Stimulated activated memory B cell treated with anti-CD40 and anti-IgM and Interleukin-4, amounts not matched to agents 10 μg/mL and 1 μg/mL and 100 μg/mL, for 72 hours (primary cell): ENCODE data around the gene IGSF5.

Experiments
- ATAC-seq: fragments of 150-1000 bp; cut with Tn5 transposase; 2 replicates; pipeline ENCODE4 v1.10.0; 2021
- H3K27ac Mint-ChIP-seq: one replicate; pipeline ENCODE4 v1.8.0; 2022; ENCODE audit warnings: mild to moderate bottlenecking, mixed read lengths
- H3K27me3 Mint-ChIP-seq: one replicate; pipeline ENCODE4 v1.8.0; 2022; ENCODE audit warnings: mixed read lengths
- H3K36me3 Mint-ChIP-seq: one replicate; pipeline ENCODE4 v1.8.0; 2022; ENCODE audit warnings: mixed read lengths
- H3K4me1 Mint-ChIP-seq: one replicate; pipeline ENCODE4 v1.8.0; 2022; ENCODE audit warnings: mixed read lengths
- H3K4me3 Mint-ChIP-seq: one replicate; pipeline ENCODE4 v1.8.0; 2022; ENCODE audit warnings: mild to moderate bottlenecking, moderate library complexity, mixed read lengths
- H3K9me3 Mint-ChIP-seq: one replicate; pipeline ENCODE4 v1.8.0; 2022; ENCODE audit warnings: mixed read lengths

Gene IGSF5

DNA sequence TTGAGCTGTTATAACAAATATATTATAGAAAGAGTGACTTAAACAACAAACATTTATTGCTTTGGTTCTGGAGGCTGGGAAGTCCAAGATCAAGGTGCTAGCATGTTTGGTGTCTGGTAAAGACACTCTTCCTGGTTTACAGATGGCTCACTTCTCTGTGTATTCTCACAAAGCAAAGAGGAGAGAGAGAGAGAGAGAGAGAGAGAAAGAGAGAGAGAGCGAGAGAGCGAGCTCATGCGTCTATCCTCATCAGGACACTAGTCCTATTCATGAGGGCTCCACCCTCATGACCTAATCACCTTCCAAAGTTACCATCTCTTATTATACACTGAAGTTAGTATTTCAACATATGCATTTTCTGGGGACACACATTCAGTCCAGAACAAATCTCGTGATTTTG lies 89.6 kb downstream of the IGSF5 start:
- no peak overlapping the region for H3K27ac Mint-ChIP-seq
- no peak overlapping the region for H3K4me3 Mint-ChIP-seq
- peaks cover 5% of the 10 kb centered on the region for H3K9me3 Mint-ChIP-seq
- H3K27me3 Mint-ChIP-seq = no peaks in the 10 kb centered on the region
- H3K36me3 Mint-ChIP-seq = no peaks in the 10 kb centered on the region
- no peak for ATAC-seq
- no peaks in the 10 kb centered on the region for H3K4me1 Mint-ChIP-seq

DNA sequence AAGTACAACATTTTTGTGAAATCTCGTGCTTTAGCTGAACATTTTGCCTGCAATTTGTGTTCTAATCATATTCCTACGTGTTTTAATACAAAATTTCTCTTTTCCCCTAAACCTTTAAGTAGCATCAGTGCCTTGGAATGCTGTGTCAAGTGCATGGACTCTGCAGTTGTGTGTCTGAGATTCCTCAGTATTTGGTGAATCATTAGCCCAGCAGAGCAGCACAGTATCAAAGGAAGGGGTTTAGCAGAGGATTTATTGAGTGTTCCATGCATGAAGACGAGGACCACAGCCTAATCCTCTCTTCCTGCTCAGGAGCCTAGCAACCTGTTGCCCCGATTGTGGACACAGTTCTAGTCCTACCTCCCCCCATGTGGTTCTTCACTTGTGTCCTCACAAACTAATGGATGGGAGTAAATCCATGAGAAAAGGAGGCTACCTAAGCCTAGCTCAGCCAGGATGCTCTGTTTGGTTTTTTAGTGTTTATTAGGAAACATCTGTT lies 92.9 kb downstream of the IGSF5 start:
- no peak for ATAC-seq
- H3K36me3 Mint-ChIP-seq = no peaks in the 10 kb centered on the region
- H3K27ac Mint-ChIP-seq = no peak overlapping the region
- H3K4me3 Mint-ChIP-seq = no peak overlapping the region
- H3K4me1 Mint-ChIP-seq = no peaks in the 10 kb centered on the region
- H3K9me3 Mint-ChIP-seq = peaks cover 8% of the 10 kb centered on the region
- no peaks in the 10 kb centered on the region for H3K27me3 Mint-ChIP-seq

DNA sequence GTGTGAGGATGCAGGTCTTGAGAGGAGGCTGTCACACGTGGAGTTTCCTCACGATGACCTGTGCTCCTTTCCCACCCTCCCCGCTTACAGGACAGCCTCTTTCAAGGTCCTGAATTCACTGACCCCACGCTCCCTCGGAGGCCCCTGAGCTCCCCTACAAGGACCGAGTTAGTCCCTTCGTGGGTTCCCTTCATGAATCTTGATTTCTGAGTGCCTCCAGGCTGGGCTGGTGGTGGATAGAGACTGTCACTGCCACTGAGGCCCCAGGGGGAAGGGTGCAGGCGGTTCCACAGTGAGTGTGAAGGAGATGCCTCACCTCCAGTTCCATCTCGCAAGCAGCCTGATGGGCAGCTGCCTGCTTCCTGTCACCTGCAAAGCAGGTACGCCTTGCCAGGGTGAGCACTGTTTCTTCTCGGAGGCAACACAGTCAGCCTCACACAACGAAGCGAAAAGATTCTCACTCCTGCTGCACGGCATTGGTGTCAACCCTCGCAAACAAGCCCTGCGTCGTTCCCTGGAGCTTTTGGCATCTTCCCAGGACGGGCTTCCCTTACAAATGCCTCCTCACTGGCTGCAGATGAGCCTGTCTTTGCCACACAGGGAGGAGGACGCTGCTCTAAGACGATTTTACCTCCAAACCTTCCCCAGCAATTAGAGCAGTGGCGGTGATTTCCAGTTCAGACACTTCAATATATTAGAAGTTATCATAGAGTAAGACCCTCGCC lies 95.6 kb downstream of the IGSF5 start:
- Mint-ChIP-seq H3K27ac (no peak overlapping the region), H3K9me3 (peaks cover 4% of the 10 kb centered on the region), H3K27me3 (no peaks in the 10 kb centered on the region), H3K4me3 (no peak overlapping the region), H3K36me3 (no peaks in the 10 kb centered on the region), H3K4me1 (no peaks in the 10 kb centered on the region)
- no peak for ATAC-seq

DNA sequence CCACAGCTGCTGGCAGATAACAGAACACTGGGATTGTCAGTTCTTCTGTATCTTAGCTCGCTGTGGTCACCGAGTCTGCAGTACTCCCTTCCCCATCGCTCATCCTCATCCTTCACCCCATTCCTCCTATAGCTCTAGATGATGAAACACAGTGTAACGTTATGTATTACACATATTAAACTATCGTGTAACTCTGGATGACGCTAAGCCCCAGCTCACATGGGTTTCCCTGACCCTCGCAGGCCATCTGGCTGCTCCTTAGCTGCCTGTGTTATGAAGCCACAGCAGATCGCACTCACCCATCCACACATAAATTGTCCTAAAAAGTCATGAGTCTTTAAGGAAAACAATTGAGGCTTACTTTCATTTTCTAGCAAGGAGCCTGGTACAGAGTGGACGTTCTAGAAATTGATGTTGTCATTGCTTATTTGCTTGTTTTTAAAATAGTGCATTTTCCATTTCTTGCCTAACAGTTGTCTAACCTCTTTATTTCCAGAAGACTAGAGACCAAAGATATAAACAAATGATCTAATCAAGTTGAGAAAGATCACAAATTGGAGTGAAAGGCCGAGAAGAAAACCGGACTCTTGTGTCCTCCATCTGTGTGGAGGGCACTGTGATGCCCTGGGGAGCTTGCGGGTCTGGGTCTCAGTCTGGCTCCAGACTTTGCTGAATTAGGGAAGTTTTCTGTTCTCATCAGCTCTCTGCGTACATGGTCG lies 97.9 kb downstream of the IGSF5 start:
- Mint-ChIP-seq H3K36me3 (no peaks in the 10 kb centered on the region), H3K9me3 (peaks cover 4% of the 10 kb centered on the region), H3K4me3 (no peak overlapping the region), H3K27ac (no peak overlapping the region), H3K27me3 (no peaks in the 10 kb centered on the region), H3K4me1 (no peaks in the 10 kb centered on the region)
- no peak for ATAC-seq

DNA sequence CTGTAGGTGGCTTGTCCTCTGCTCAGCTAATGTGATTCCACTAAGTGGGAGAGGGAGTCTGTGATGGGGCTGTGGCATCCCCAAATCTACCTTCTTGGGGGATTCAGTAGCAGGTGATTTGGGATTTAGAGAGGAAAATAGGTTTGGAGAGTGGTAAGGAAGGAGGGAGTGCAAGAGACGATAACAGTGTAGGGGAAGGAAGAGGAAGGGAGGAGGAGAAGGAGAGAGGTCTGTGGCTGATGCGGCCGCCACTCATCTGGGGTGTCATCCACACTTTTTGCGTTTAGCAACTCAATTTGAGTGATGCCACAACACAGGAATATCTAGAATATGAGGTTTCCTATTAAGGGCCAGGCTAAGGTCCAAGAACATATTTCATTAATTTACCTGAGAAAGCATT lies 98.5 kb downstream of the IGSF5 start:
- H3K4me3 Mint-ChIP-seq = no peak overlapping the region
- ATAC-seq = no peak

DNA sequence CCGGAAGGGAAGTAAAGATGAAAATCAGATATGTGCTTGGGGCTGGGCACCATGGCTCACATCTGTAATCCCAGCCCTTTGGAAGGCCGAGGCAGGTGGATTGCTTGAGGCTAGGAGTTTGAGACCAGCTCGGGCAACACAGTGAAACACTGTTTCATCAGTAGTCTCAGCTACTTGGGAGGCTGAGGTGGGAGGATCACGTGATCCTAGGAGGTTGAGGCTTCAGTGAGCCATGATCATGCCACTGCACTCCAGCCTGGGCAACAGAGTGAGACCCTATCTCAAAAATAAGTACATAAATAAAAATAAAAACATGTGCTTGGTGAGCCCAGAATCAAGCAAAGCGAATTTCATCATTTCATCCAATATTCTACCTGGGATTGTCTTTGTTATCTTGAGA lies 98.9 kb downstream of the IGSF5 start:
- Mint-ChIP-seq H3K4me3 (no peak overlapping the region), H3K36me3 (no peaks in the 10 kb centered on the region), H3K27me3 (no peaks in the 10 kb centered on the region), H3K27ac (no peak overlapping the region), H3K9me3 (peaks cover 4% of the 10 kb centered on the region), H3K4me1 (no peaks in the 10 kb centered on the region)
- no peak for ATAC-seq

More for the DNA sequence above, 98.5 kb downstream of the IGSF5 start:
- Mint-ChIP-seq H3K27ac (no peak overlapping the region), H3K27me3 (no peaks in the 10 kb centered on the region), H3K9me3 (peaks cover 4% of the 10 kb centered on the region), H3K36me3 (no peaks in the 10 kb centered on the region), H3K4me1 (no peaks in the 10 kb centered on the region)

DNA sequence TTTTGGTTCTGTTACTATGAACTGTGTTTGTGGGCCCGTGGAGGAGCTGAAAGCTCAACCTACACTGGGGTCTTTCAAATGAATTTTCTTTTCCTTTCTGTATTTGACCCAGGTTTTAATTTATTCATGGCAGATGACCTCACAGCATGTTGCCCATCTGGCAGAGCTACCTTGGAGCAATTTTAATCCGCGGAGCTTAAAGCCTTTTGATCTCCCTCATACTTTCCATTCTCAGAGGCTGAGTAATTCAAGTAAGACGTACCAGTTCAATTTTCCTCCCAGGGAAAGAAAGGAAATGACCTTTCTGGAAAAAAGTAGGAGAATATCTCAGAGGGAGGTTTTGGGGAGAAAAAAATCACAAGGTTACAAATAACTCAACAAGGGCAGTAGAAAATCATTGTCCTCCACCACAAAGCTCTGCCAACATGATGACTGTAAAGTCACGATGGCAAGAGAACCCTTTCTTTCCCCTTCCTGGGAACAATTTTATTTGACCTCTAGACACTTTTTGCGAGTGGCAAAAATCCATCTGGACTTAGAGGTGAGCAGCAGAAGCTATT lies 100.7 kb downstream of the IGSF5 start:
- no peaks in the 10 kb centered on the region for H3K36me3 Mint-ChIP-seq
- H3K27me3 Mint-ChIP-seq = no peaks in the 10 kb centered on the region
- no peak overlapping the region for H3K27ac Mint-ChIP-seq
- peaks cover 4% of the 10 kb centered on the region for H3K9me3 Mint-ChIP-seq
- no peak overlapping the region for H3K4me3 Mint-ChIP-seq
- no peak for ATAC-seq
- no peaks in the 10 kb centered on the region for H3K4me1 Mint-ChIP-seq

DNA sequence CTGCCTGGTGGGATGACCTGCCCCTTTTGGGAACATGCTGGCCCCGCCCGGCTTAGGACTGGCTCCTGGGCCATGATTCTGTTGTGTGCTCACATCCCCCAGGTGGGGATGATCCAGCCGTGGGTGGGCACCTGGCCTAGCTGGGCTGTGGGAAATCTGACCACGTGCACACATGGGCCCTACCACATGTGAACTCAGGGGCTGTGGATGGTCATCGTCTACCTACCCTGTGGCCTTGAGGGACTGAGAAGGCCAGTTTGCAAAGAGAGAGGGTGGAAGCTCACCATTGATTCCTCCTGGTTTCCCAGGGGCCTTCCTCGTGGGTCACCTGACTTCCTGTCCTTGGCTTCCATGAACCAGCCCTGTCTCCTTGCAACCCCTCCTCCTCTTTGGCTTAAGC lies 102.9 kb downstream of the IGSF5 start:
- no peaks in the 10 kb centered on the region for H3K36me3 Mint-ChIP-seq
- no peaks in the 10 kb centered on the region for H3K27me3 Mint-ChIP-seq
- no peaks in the 10 kb centered on the region for H3K4me1 Mint-ChIP-seq
- H3K9me3 Mint-ChIP-seq = no peaks in the 10 kb centered on the region
- no peak for ATAC-seq
- no peak overlapping the region for H3K27ac Mint-ChIP-seq
- H3K4me3 Mint-ChIP-seq = no peak overlapping the region

DNA sequence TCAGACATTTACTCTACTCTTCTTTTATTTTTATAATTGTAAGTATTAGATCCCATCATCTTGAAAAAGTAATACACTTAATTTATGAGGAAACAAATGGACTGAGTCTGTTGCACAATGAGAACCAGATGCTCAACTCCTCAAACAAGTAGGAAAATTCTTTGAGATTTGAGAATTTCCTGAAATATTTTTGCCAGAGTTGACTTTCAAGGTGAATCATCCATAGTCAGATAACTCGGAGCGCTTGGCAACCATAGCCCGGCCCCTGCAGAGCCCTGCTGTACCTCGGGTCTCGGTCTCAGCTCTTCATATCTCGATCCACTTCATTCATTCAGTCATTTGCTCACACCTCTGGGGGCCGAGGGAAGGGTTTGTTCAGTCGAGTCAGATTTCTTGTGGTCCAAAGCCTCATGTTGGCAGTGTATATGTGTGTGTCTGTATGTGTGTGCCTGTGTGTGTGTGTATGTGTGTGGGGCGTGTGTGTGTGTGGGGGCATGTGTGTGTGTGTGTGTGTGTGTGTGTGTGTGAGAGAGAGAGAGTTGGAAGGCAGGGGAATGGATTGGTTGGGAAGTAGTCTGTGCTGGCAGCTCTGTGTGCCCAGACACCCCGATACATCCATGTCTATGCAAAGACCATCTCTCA lies 104.2 kb downstream of the IGSF5 start:
- no peaks in the 10 kb centered on the region for H3K4me1 Mint-ChIP-seq
- peaks cover 2% of the 10 kb centered on the region for H3K9me3 Mint-ChIP-seq
- no peak for ATAC-seq
- H3K4me3 Mint-ChIP-seq = no peak overlapping the region
- H3K27me3 Mint-ChIP-seq = no peaks in the 10 kb centered on the region
- no peaks in the 10 kb centered on the region for H3K36me3 Mint-ChIP-seq
- no peak overlapping the region for H3K27ac Mint-ChIP-seq

DNA sequence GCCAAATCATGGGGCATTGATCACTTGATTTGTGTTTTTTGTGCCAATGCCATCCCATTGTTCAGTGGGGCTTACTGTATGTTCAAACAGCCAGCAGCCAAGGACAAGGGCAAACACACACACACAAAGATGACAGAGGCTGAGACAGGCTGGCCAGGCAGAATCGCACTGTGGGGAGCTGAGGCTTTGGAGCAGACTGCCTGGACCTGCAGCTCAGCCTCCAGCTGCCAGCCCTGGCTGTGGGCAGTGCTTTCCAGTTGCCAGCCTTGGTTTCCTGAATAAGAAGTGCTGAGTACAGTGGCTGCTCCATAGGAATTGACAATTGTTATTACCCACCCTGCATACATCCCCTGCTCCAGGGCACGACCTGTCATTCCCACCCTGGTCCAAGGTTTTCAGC lies 105.3 kb downstream of the IGSF5 start:
- no peak overlapping the region for H3K27ac Mint-ChIP-seq
- H3K4me1 Mint-ChIP-seq = no peaks in the 10 kb centered on the region
- peaks cover 3% of the 10 kb centered on the region for H3K9me3 Mint-ChIP-seq
- no peaks in the 10 kb centered on the region for H3K27me3 Mint-ChIP-seq
- ATAC-seq = no peak
- no peak overlapping the region for H3K4me3 Mint-ChIP-seq
- no peaks in the 10 kb centered on the region for H3K36me3 Mint-ChIP-seq

DNA sequence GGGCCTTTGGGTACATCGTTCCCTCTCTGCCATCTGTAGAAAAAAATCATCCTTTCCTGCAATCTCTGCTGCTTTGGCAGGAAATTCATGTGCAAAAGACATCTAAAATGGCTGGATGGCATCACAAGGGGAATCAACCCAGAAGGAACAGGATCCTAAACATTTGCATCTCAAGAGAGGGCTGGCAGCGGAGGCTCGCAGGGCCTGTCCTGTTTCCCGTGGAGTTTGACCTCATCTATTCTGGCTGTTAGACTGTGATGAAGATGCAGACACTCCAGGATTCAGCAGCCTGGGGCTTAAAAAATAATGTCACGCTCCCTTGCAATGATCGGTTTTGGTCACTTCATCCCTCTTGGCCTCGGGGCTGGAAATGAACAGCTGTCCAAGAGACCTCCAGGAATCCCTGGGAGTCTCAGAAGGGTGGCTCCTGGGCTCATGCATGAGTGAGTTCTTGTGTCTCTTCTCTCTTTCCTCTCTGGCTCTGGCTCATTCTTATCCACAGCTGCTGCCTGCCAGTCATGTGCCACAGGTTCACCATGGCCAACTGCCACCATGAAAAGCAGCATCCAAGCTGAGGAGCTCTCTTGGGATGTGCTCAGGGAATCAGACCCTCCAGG lies 106.1 kb downstream of the IGSF5 start:
- H3K27me3 Mint-ChIP-seq = no peaks in the 10 kb centered on the region
- H3K36me3 Mint-ChIP-seq = no peaks in the 10 kb centered on the region
- no peak overlapping the region for H3K4me3 Mint-ChIP-seq
- H3K4me1 Mint-ChIP-seq = no peaks in the 10 kb centered on the region
- no peak for ATAC-seq
- H3K9me3 Mint-ChIP-seq = peaks cover 3% of the 10 kb centered on the region
- no peak overlapping the region for H3K27ac Mint-ChIP-seq
